GM12878 (cell line): ENCODE measurements around the gene GIPC1. TPM values are rescaled to one million over a fixed set of nuclear protein-coding genes. Genes with fewer than 3 reads are reported as not detected.

ENCODE experiments used
- ETV6 ChIP-seq, 2 experiments: fragments of 450-650 bp in 1 of 2; IDR thresholded peaks in 1 of 2; conservative IDR thresholded peaks in 1 of 2; 2 replicates each; pipeline ENCODE4 v1.6.1; 2014; ENCODE audit warnings: antibody characterized with exemption in 1 of 2, borderline replicate concordance in 1 of 2, low read depth in 1 of 2, mild to moderate bottlenecking in 1 of 2, moderate library complexity in 1 of 2
- PAX5 ChIP-seq: IDR thresholded peaks from 2 replicates; pipeline ENCODE4 v1.6.1; 2011; ENCODE audit warnings: low read depth, low read length, borderline replicate concordance
- SMC3 ChIP-seq: IDR thresholded peaks from 2 replicates; pipeline ENCODE4 v1.6.1; 2011; ENCODE audit warnings: low read length, improper control_type of control experiment, borderline replicate concordance
- polyA plus RNA-seq, 11 experiments: library from polyadenylated mRNA; depleted of rRNA in 4 of 11; unstranded in 6 of 11; stranded (reverse) in 5 of 11; fragments of >200 nt; fragmentation: Nextera tagmentation in 4 of 11; fragmentation: Illumina TruSeq in 1 of 11; extraction: Ambion mirVana in 4 of 11; extraction: Trizol in 1 of 11; gene quantifications; 1 replicate in 1 of 11; 2 replicates in 10 of 11; pipeline versions ENCODE4 v1.2.1 to v1.2.3, GENCODE V29; 2011 to 2016; ENCODE audit warnings: inconsistent platforms in 2 of 11, missing spikeins in 2 of 11, low read depth in 1 of 11
- total RNA-seq, 4 experiments: library from RNA; depleted of rRNA in 3 of 4; stranded (reverse); fragments of >200 nt in 3 of 4; fragmentation: Illumina TruSeq in 1 of 4; extraction: Trizol in 1 of 4; gene quantifications; 2 replicates each; pipeline versions ENCODE4 v1.2.1 to v1.2.3, GENCODE V29; 2013 to 2021
- TF ChIP-seq, protein P1 (sequence below): IDR thresholded peaks from 2 replicates; pipeline ENCODE4 v1.6.1; 2012; ENCODE audit warnings: low read depth, low read length, improper control_type of control experiment
- TF ChIP-seq, protein P2 (sequence below): IDR thresholded peaks from 2 replicates; pipeline ENCODE4 v1.6.1; 2012; ENCODE audit warnings: low read length, inconsistent platforms
- TF ChIP-seq, protein P3 (sequence below): fragments of 450-650 bp; IDR thresholded peaks from 2 replicates; pipeline ENCODE4 v1.6.1; 2018; ENCODE audit warnings: mild to moderate bottlenecking, low read depth, moderate library complexity; ENCODE audit not compliant: partially characterized antibody

Gene GIPC1
- total and polyA plus RNA-seq, 10 of the 15 experiments (the other 5 are each of a cell fraction or from before 2014, with no cell fraction given): 0.47 to 24.1 (median 13.6) TPM

DNA sequence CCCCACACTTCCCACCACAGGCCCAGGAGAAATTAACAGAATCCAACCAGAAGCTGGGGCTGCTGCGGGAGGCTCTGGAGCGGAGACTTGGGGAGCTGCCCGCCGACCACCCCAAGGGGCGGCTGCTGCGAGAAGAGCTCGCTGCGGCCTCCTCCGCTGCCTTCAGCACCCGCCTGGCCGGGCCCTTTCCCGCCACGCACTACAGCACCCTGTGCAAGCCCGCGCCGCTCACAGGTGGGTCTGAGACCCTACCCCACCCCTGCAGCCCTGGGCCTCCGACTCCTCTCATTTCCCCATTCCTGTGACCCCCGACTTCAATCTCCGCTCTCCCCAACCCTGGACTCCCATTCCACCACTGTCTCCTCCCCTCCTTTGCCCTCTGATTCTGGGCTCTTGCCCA lies 45.1 kb downstream of the GIPC1 start (continued):
- TF ChIP-seq ETV6 (conservative IDR thresholded peaks at IDR 0.05 in 1 of 2, IDR thresholded peaks at IDR 0.05 in 1 of 2; ENCODE audit: borderline replicate concordance in 1 of 2, low read depth in 1 of 2) (no peak), SMC3 (no peak), PAX5 (no peak)
- TF ChIP-seq, protein P1, sequence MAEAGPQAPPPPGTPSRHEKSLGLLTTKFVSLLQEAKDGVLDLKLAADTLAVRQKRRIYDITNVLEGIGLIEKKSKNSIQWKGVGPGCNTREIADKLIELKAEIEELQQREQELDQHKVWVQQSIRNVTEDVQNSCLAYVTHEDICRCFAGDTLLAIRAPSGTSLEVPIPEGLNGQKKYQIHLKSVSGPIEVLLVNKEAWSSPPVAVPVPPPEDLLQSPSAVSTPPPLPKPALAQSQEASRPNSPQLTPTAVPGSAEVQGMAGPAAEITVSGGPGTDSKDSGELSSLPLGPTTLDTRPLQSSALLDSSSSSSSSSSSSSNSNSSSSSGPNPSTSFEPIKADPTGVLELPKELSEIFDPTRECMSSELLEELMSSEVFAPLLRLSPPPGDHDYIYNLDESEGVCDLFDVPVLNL: no peak
- TF ChIP-seq, protein P2, sequence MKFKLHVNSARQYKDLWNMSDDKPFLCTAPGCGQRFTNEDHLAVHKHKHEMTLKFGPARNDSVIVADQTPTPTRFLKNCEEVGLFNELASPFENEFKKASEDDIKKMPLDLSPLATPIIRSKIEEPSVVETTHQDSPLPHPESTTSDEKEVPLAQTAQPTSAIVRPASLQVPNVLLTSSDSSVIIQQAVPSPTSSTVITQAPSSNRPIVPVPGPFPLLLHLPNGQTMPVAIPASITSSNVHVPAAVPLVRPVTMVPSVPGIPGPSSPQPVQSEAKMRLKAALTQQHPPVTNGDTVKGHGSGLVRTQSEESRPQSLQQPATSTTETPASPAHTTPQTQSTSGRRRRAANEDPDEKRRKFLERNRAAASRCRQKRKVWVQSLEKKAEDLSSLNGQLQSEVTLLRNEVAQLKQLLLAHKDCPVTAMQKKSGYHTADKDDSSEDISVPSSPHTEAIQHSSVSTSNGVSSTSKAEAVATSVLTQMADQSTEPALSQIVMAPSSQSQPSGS: no peak
- TF ChIP-seq, protein P3, sequence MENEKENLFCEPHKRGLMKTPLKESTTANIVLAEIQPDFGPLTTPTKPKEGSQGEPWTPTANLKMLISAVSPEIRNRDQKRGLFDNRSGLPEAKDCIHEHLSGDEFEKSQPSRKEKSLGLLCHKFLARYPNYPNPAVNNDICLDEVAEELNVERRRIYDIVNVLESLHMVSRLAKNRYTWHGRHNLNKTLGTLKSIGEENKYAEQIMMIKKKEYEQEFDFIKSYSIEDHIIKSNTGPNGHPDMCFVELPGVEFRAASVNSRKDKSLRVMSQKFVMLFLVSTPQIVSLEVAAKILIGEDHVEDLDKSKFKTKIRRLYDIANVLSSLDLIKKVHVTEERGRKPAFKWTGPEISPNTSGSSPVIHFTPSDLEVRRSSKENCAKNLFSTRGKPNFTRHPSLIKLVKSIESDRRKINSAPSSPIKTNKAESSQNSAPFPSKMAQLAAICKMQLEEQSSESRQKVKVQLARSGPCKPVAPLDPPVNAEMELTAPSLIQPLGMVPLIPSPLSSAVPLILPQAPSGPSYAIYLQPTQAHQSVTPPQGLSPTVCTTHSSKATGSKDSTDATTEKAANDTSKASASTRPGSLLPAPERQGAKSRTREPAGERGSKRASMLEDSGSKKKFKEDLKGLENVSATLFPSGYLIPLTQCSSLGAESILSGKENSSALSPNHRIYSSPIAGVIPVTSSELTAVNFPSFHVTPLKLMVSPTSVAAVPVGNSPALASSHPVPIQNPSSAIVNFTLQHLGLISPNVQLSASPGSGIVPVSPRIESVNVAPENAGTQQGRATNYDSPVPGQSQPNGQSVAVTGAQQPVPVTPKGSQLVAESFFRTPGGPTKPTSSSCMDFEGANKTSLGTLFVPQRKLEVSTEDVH: no peak
